DOHH2 (cell line): Measurements from ENCODE around the gene SMIM36.
"Not testable (repeated sequence)": the region's sequence is repeated elsewhere in the genome, so short reads cannot be mapped to it uniquely, and the experiment has no call there.

Source experiments
- H3F3A ChIP-seq: fragments of 200-600 bp; sonication (generic), shearing (Covaris generic); 2 replicates; pipeline ENCODE4 v1.6.0; 2016; ENCODE audit warnings: antibody characterized with exemption, mild to moderate bottlenecking; ENCODE audit not compliant: control insufficient read depth, insufficient read depth
- H3K27ac ChIP-seq: fragments of 200-600 bp; sonication (generic); 2 replicates; pipeline ENCODE4 v1.5.1; 2014; ENCODE audit warnings: low read depth, mild to moderate bottlenecking, low read length, moderate library complexity
- H3K27me3 ChIP-seq: fragments of 200-600 bp; sonication (generic); 2 replicates; pipeline ENCODE4 v1.6.1; 2014; ENCODE audit warnings: mild to moderate bottlenecking, low read length, mixed read lengths; ENCODE audit not compliant: control insufficient read depth
- H3K36me3 ChIP-seq: fragments of 200-600 bp; sonication (generic); 2 replicates; pipeline ENCODE4 v1.6.1; 2014; ENCODE audit warnings: mild to moderate bottlenecking, low read length, moderate library complexity, mixed read lengths; ENCODE audit not compliant: control insufficient read depth
- H3K4me1 ChIP-seq: fragments of 200-600 bp; sonication (generic); 2 replicates; pipeline ENCODE4 v1.6.1; 2014; ENCODE audit warnings: mild to moderate bottlenecking, low read length, mixed read lengths; ENCODE audit not compliant: control insufficient read depth
- H3K4me2 ChIP-seq: fragments of 200-600 bp; sonication (generic); 2 replicates; pipeline ENCODE4 v1.6.0; 2014; ENCODE audit warnings: mild to moderate bottlenecking, low read length, moderate library complexity
- H3K4me3 ChIP-seq: fragments of 200-600 bp; sonication (generic); 2 replicates; pipeline ENCODE4 v1.5.1; 2014; ENCODE audit warnings: mild to moderate bottlenecking, low read length, mixed read lengths
- H3K79me2 ChIP-seq: fragments of 200-600 bp; sonication (generic); 2 replicates; pipeline ENCODE4 v1.6.1; 2014; ENCODE audit warnings: mild to moderate bottlenecking, low read length, mixed read lengths; ENCODE audit not compliant: control insufficient read depth
- H3K9me2 ChIP-seq: fragments of 200-600 bp; sonication (generic); replicated peaks from 2 replicates; pipeline ENCODE4 v1.6.1; 2014; ENCODE audit warnings: mild to moderate bottlenecking, low read length, mixed read lengths; ENCODE audit not compliant: control insufficient read depth
- H3K9me3 ChIP-seq: fragments of 200-600 bp; sonication (generic); 2 replicates; pipeline ENCODE4 v1.6.1; 2014; ENCODE audit warnings: antibody characterized with exemption, low read length, mixed read lengths; ENCODE audit not compliant: control insufficient read depth, insufficient read depth
- H4K20me1 ChIP-seq: fragments of 200-600 bp; sonication (generic); 2 replicates; pipeline ENCODE4 v1.6.0; 2014; ENCODE audit warnings: low read depth, mild to moderate bottlenecking, antibody characterized with exemption, low read length, moderate library complexity; ENCODE audit not compliant: control insufficient read depth, insufficient read depth
- CTCF ChIP-seq: fragments of 200-600 bp; sonication (generic); IDR thresholded peaks from one replicate; pipeline ENCODE4 v1.5.1; 2014; ENCODE audit warnings: antibody characterized with exemption, mild to moderate bottlenecking, low read depth, low read length; ENCODE audit not compliant: poor library complexity, severe bottlenecking
- EZH2phosphoT487 ChIP-seq: fragments of 200-600 bp; sonication (generic); IDR thresholded peaks from 2 replicates; pipeline ENCODE4 v1.6.1; 2017; ENCODE audit warnings: borderline replicate concordance, mild to moderate bottlenecking, antibody characterized with exemption, low read length, moderate library complexity, mixed read lengths

The SMIM36 gene

GRCh38 chr17:55426851-55427586 lies 84.2 kb downstream of the SMIM36 start:
- Histone ChIP-seq H3F3A (peaks cover 23% of the 10 kb centered on the region), H3K27ac (no peak overlapping the region), H3K4me2 (peak overlapping the region; percentile 5; the same call in 1 of the 2 replicates), H3K9me3 (no peaks in the 10 kb centered on the region), H3K4me3 (no peak overlapping the region), H3K27me3 (no peaks in the 10 kb centered on the region), H4K20me1 (no peaks in the 10 kb centered on the region), H3K79me2 (no peaks in the 10 kb centered on the region), H3K36me3 (no peaks in the 10 kb centered on the region), H3K9me2 (no peaks in the 10 kb centered on the region), H3K4me1 (peaks cover 84% of the 10 kb centered on the region)
- TF ChIP-seq EZH2phosphoT487 (no peak), CTCF (no peak)

GRCh38 chr17:55424893-55425540 lies 86.2 kb downstream of the SMIM36 start:
- H3K9me3 ChIP-seq, result no peaks in the 10 kb centered on the region
- peaks cover 17% of the 10 kb centered on the region for H3K79me2 ChIP-seq
- peaks cover 14% of the 10 kb centered on the region for H3K36me3 ChIP-seq
- peak overlapping the region; percentile 75 for H3K4me2 ChIP-seq
- no peaks in the 10 kb centered on the region for H3K9me2 ChIP-seq
- H3K4me3 ChIP-seq, result peak overlapping the region; percentile 71
- peak overlapping the region; percentile 86 for H3K27ac ChIP-seq
- H3K4me1 ChIP-seq, result peaks cover 73% of the 10 kb centered on the region
- H3K27me3 ChIP-seq, result no peaks in the 10 kb centered on the region
- H4K20me1 ChIP-seq, result no peaks in the 10 kb centered on the region
- peaks cover 19% of the 10 kb centered on the region for H3F3A ChIP-seq
- no peak for TF ChIP-seq EZH2phosphoT487
- TF ChIP-seq CTCF, result no peak

- Histone ChIP-seq H4K20me1 (no peaks in the 10 kb centered on the region), H3K27ac (peak overlapping the region; percentile 86), H3K27me3 (no peaks in the 10 kb centered on the region), H3F3A (peaks cover 24% of the 10 kb centered on the region), H3K79me2 (peaks cover 32% of the 10 kb centered on the region), H3K4me1 (peaks cover 79% of the 10 kb centered on the region), H3K36me3 (peaks cover 29% of the 10 kb centered on the region), H3K4me2 (peak overlapping the region; percentile 75), H3K4me3 (peak overlapping the region; percentile 71), H3K9me3 (no peaks in the 10 kb centered on the region), H3K9me2 (no peaks in the 10 kb centered on the region)
- TF ChIP-seq EZH2phosphoT487 (no peak), CTCF (no peak)
Measured at GRCh38 chr17:55423535-55423934, 87.7 kb downstream of the SMIM36 start.

GRCh38 chr17:55422828-55423164 lies 88.5 kb downstream of the SMIM36 start:
- H3K9me3 ChIP-seq, H4K20me1 ChIP-seq, H3K9me2 ChIP-seq, H3K27me3 ChIP-seq: not testable (repeated sequence)
- H3K79me2 ChIP-seq, result peaks cover 39% of the 10 kb centered on the region
- peaks cover 81% of the 10 kb centered on the region for H3K4me1 ChIP-seq
- H3K4me3 ChIP-seq, result peak overlapping the region; percentile 71
- peak overlapping the region; percentile 86 for H3K27ac ChIP-seq
- H3F3A ChIP-seq, result peaks cover 24% of the 10 kb centered on the region
- peak overlapping the region; percentile 75 for H3K4me2 ChIP-seq
- peaks cover 36% of the 10 kb centered on the region for H3K36me3 ChIP-seq
